ENCODE results near the gene RGSL1.
A peak's percentile ranks its signal among the peaks of the same experiment; 100 is the strongest.

- peak; percentile 54 for TF ChIP-seq CTCF (IDR thresholded peaks at IDR 0.05; ENCODE audit: low read depth, low read length, poor library complexity, severe bottlenecking)
- no peak for TF ChIP-seq EZH2phosphoT487 (IDR thresholded peaks at IDR 0.05; ENCODE audit: borderline replicate concordance, low read length)
Observed at GRCh38 chr1:182484531-182485257, 34.7 kb downstream of the RGSL1 start.
